ENCODE results near the gene VASP. TPM values are rescaled to one million over a fixed set of nuclear protein-coding genes. Genes with fewer than 3 reads are reported as not detected.

VASP gene
- total and polyA plus RNA-seq, 10 donors: 146 to 386 (median 199) TPM

DNA sequence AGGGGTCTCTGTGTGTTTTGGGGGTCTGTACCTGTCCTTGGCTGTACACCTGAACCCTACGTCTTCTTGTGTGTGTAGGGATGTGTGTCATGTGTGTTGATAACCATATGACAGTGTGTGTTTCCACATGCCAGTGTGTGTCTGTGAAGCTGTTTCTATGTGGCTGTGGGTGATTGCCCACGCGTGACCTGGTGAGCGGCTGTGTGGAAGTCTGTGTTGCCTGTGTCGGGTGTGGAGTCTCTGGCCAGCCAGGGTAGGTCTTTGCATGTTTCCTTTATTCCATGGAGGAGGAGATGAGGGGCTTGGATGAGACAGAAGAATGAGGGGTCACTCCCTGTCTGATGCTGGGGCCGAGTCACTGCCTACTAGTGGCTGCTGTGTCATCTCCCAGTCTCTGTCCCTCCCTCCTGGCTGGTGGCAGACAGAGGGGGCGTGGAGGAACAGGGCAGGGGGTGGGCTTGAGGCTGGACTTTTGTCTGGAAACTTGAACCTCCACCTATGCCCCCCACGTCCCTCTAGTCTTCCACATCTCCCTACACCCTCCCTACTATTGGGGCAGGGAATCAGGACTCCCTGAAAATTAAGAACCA lies 42.3 kb upstream of the VASP start:
- peaks cover 0 to 28% (median 0%) of the 10 kb centered on the region in 7 donors for H3K27me3 ChIP-seq (replicated peaks in 1 of 7)
- TF ChIP-seq CTCF (IDR thresholded peaks at IDR 0.05 in 8 of 11, conservative IDR thresholded peaks at IDR 0.05 in 3 of 11) (no peak), POLR2AphosphoS5 (IDR thresholded peaks at IDR 0.05) (no peak), POLR2A (IDR thresholded peaks at IDR 0.05) (no peak)
- H3K4me3 ChIP-seq: no peak overlapping the region
- no peak overlapping the region for H3K27ac ChIP-seq
- H3K4me1 ChIP-seq: peaks cover 9 to 37% (median 24%) of the 10 kb centered on the region in 6 donors
- H3K36me3 ChIP-seq: no peaks in the 10 kb centered on the region
- intact Hi-C loops (cut with DNase I; ENCODE audit: low total_unique reads): no loop called here
- no peak for DNase-seq
- no peaks in the 10 kb centered on the region for H3K9me3 ChIP-seq
- WGBS, 5 donors: 52 to 64% (median 60%) methylated on average over 7 to 8 of the region's 8 CpGs

DNA sequence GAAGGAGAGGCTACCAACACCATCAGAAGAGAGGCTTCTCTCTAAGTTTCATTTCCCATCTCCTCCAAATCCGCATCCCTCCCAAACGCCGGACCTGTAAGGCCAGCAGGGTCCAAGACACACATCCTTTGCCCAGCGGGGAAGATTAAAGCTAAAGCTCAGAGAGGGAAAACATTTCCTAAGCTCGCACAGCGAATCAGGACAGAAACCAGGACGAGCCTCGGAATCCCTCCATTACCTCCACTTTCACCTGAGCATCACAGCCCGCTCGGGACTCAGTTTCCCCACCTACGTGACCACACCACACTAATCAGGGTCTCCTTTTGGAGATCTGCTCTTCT lies 40.2 kb upstream of the VASP start:
- Histone ChIP-seq H3K27ac (peak overlapping the region; percentile 83 to 98 (median 93)), H3K27me3 (replicated peaks in 1 of 7) (peaks cover 0 to 38% (median 0%) of the 10 kb centered on the region in 7 donors), H3K4me1 (peaks cover 16 to 53% (median 38%) of the 10 kb centered on the region in 6 donors), H3K4me3 (peak overlapping the region; percentile 57 to 81 (median 66)), H3K36me3 (no peaks in the 10 kb centered on the region), H3K9me3 (no peaks in the 10 kb centered on the region)
- DNase-seq: no peak
- 2 to 4% (median 3%) methylated on average over 11 of the region's 11 CpGs for WGBS, 5 donors
- intact Hi-C loops (cut with DNase I; ENCODE audit: low total_unique reads): no loop called here
- no peak for TF ChIP-seq POLR2A (IDR thresholded peaks at IDR 0.05)
- no peak for TF ChIP-seq POLR2AphosphoS5 (IDR thresholded peaks at IDR 0.05)
- no peak for TF ChIP-seq CTCF (IDR thresholded peaks at IDR 0.05 in 8 of 11, conservative IDR thresholded peaks at IDR 0.05 in 3 of 11)

DNA sequence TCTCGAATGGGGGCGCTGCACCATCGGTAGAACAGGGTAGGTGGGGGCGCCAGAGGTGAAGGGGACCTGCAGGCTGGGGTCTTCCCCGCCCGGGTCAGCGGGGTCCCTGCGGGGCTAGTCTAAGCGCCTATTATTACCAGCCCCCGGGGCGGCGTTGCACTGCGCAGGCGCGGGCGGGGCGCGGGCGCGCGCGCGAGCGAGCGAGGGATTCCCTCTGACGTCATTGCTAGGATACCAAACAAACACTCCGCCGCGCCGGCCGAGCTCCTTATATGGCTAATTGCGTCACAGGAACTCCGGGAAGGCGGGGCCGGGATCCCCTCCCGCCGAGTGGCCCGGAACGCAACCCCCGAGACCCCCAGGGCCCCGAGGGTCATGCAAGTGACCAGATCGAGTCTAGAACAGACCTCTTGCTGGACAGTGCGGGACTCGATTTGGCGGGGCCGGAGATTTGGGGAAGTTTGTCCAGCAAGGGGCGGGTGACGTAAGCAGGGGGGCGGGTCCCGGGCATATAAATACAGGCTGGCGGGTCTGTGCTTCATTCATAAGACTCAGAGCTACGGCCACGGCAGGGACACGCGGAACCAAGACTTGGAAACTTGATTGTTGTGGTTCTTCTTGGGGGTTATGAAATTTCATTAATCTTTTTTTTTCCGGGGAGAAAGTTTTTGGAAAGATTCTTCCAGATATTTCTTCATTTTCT lies 39.7 kb upstream of the VASP start, which contains the start of gene FOSB:
Gene FOSB (plus strand): TSS at position 541 of the 703 bp plus-strand sequence. CDS start 591 bp downstream, outside the sequence.
- Histone ChIP-seq H3K4me1 (peaks cover 21 to 57% (median 44%) of the 10 kb centered on the region in 6 donors), H3K36me3 (no peaks in the 10 kb centered on the region), H3K27ac (peak within 1 kb of the TSS; percentile 83 to 98 (median 93)), H3K4me3 (peak within 1 kb of the TSS; percentile 57 to 81 (median 66)), H3K27me3 (replicated peaks in 1 of 7) (peaks cover 0 to 43% (median 3%) of the 10 kb centered on the region in 7 donors), H3K9me3 (no peaks in the 10 kb centered on the region)
- intact Hi-C loops (cut with DNase I; ENCODE audit: low total_unique reads): no loop called here
- 0 to 2% (median 0%) methylated on average over 24 to 56 of the region's 56 CpGs for WGBS, 5 donors
- DNase-seq: peak; percentile 97
- TF ChIP-seq POLR2A (IDR thresholded peaks at IDR 0.05) (peak in 2 of 3 donors; percentile 82 to 97), CTCF (IDR thresholded peaks at IDR 0.05 in 8 of 11, conservative IDR thresholded peaks at IDR 0.05 in 3 of 11) (no peak), POLR2AphosphoS5 (IDR thresholded peaks at IDR 0.05) (peak; percentile 85 to 98 (median 88))

DNA sequence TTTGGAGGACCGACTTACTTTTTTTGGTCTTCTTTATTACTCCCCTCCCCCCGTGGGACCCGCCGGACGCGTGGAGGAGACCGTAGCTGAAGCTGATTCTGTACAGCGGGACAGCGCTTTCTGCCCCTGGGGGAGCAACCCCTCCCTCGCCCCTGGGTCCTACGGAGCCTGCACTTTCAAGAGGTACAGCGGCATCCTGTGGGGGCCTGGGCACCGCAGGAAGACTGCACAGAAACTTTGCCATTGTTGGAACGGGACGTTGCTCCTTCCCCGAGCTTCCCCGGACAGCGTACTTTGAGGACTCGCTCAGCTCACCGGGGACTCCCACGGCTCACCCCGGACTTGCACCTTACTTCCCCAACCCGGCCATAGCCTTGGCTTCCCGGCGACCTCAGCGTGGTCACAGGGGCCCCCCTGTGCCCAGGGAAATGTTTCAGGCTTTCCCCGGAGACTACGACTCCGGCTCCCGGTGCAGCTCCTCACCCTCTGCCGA lies 39.1 kb upstream of the VASP start:
- peak; percentile 88 for DNase-seq
- intact Hi-C loops (cut with DNase I; ENCODE audit: low total_unique reads): no loop called here

More for the DNA sequence above, 39.1 kb upstream of the VASP start:
- Histone ChIP-seq H3K4me1 (peaks cover 24 to 63% (median 47%) of the 10 kb centered on the region in 6 donors), H3K27ac (peak overlapping the region; percentile 83 to 98 (median 93)), H3K4me3 (peak overlapping the region; percentile 57 to 81 (median 66)), H3K9me3 (no peaks in the 10 kb centered on the region), H3K36me3 (no peaks in the 10 kb centered on the region), H3K27me3 (replicated peaks in 1 of 7) (peaks cover 0 to 49% (median 6%) of the 10 kb centered on the region in 7 donors)
- TF ChIP-seq POLR2AphosphoS5 (IDR thresholded peaks at IDR 0.05) (no peak), CTCF (IDR thresholded peaks at IDR 0.05 in 8 of 11, conservative IDR thresholded peaks at IDR 0.05 in 3 of 11) (peak in 1 of 11 experiments; percentile 4), POLR2A (IDR thresholded peaks at IDR 0.05) (no peak)
- 0 to 1% (median 1%) methylated on average over 31 of the region's 31 CpGs for WGBS, 5 donors

Data from spleen (tissue), 11 donors.